ENCODE data around the gene HYAL2.

Gene HYAL2

DNA sequence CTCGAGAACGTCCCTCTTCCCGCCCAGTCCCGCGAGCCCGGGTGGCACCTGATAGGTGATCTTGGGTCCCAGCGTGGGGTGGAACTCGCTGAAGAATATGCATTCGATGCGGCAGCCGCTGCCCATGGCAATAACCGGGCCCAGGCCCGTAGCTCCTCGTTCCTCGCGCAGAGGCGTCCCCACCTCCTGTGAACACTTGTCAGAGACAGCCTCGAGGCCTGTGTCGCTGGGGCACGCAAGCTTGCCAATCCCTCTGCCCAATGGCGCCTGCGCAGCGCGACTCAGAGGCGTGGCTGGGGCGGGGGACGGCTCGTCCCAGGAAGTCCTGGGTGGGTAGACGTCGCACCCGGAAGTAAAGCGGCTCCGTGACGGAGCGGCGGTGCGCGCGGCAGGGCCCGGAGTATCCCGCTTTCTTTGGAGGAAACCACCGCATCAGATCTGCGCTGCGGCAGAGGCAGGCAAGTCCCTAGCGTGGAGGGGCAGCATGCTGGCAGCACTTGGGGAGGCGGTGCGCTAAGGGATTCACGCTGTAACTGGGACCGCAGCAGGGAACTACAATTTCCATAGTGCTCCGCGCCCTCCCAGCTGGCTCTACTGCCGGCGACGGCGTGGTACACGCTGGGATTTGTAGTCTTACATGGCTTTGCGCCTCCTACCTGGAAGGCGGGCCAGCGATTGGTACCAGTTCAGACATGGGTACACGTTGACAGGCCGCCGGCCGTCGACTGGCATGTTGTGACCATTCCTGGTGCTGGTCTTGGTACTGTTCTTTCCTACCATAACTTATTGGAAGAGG, 28.2 kb upstream of the HYAL2 start, which contains the start of the genes CYB561D2 and NPRL2:
Gene CYB561D2, plus strand, starts transcription at position 336 of the 796 bp plus-strand sequence. CDS start 572 bp downstream, outside the sequence.
Gene NPRL2, minus strand, starts transcription at position 249 of the 796 bp plus-strand sequence. Its CDS starts 123 bp downstream, at position 126.
- peak; percentile 96 to 99 (median 96) for DNase-seq (ENCODE audit: low read depth in 3 of 3, low spot score in 1 of 3)

DNA sequence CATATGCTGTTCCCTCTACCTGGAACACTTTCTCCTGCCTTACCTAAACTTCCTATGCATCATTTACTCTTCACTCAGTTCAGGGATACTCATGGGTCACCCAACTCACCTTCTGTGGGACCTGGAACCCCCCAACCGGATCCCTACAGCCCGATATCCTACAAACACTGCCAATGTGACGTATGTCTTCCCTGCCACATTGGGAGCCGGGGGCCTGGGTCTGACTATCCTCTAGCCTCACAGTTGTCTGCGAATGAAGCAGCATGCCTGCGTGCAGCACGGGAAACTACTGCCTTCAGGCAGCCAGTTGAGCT, 27.6 kb upstream of the HYAL2 start:
- DNase-seq (ENCODE audit: low read depth in 3 of 3, low spot score in 1 of 3): no peak

DNA sequence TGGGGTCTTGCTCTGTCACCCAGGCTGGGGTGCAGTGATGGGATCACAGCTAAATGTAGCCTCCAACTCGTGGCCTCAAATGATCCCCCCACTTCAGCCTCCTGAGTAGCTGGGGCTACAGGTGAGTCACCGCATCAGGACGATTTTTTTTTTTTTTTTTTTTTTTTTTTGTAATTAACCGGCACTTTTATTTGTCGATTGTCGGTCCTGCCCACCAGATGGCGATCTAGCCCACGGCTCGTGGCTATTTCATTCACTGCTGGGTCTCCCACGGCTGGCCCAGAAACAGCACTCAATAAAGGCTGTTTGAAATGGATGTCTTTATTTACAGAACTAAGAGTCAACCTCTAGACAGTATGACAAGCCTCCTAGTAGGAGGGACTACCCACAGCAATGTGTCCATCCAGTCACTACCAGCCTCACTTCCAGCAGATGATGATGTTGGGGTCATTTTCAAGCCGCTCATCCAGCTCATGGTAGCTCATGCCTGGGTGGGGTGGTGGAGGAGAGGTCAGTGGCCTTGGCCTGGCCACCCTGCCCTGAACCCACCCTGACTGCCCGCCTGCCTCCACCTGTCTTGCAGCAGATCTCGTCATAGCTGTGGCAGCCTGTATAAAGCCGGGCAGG, 24.8 kb upstream of the HYAL2 start:
- peak in 2 of 3 donors; percentile 54 to 55 for DNase-seq (ENCODE audit: low read depth in 3 of 3, low spot score in 1 of 3)

DNA sequence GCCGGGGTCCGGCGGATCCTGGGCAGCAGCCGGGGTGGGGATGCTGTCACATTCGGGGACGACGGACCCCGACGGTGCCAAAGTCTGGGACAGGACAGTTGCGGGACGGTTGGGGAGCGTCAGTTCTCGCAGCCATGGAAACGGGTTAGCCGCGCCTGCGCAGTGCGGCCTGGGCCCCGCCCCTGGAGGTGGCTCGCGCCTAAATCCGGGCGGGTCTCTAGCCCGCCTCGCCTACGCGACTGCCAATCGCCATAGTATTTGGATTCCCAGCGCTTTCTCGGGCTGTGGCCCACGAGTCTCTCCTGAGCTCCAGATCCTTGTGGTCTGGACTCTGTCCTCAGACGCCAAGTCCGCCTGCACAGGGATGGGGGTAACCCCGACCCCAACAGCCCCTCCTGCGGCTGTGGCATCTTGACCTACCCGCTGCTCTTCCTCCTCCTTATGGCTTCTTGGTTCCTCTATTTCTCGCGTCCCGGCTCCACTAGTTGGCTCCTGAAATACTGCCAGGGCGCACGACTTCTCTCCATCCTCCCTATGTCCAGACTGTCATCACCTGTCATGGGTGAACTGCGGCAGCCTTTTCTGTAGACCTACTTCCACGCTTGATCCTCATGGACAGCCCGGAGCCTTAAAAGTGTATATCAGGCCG, 23.2 kb upstream of the HYAL2 start, which contains the start of gene ZMYND10:
Gene ZMYND10, minus strand, starts transcription at position 147 of the 649 bp plus-strand sequence. CDS start 153 bp downstream, outside the sequence.
- peak in 2 of 3 donors; percentile 55 to 62 for DNase-seq (ENCODE audit: low read depth in 3 of 3, low spot score in 1 of 3)

DNA sequence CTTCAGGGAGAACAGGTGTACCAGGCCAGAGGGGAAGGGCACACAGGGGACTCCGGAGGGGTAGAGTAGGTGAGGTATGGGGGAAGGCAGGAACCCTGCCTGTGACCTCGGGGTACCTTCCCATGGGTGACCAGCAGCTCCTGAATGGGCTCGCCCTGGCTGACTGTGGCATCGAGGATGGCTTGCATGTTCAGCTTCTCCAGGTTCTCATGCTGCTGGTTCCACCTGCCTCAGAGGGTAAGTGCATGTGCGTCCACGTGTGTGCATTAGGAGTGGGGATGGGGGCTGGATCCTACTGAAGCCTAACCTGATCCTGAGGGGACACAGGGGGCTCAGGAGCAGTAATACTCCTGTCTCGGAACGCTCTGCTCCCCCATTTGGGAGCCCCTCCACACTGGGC, 22.5 kb upstream of the HYAL2 start:
- DNase-seq (ENCODE audit: low read depth in 3 of 3, low spot score in 1 of 3): no peak

DNA sequence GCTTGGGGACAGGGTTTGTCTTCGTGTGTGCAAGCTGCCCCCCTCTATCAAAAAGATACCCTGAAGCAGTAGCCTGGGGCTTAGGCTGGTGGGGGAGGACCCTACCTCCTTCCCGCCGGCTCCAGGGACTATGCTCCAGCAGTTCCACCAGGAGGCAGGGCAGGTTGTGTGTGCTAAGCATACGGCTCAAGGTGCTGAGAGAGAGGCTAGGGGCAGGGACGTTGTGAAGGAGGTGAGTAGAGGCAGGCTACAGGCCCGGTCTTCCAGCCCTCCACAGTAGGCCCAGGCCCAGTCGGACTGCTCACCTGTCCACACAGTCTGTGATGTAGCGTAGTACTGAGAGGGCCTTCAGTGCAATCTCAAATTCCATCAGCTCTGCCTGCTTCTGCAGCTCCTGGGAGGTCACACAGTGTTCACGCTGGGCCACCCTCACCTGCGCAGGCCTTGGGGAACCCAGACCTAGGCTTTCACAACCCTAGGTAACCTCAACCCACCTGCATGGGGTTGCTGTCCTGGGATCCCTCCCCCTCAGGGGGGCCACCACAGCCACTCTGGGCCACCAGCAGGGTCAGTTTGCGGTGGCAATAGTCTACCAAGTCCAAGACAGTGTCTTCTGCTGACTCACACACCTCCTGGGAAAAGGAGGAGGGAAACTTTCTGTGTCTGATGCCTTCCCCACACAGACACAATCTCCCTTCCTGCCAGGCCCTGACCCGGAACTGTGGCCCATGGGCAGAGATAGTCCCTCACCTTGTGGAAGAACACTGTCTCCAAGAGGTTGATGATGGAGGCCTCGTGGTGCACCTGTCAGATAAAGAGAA, 20.5 kb upstream of the HYAL2 start:
- no peak for DNase-seq (ENCODE audit: low read depth in 3 of 3, low spot score in 1 of 3)

DNA sequence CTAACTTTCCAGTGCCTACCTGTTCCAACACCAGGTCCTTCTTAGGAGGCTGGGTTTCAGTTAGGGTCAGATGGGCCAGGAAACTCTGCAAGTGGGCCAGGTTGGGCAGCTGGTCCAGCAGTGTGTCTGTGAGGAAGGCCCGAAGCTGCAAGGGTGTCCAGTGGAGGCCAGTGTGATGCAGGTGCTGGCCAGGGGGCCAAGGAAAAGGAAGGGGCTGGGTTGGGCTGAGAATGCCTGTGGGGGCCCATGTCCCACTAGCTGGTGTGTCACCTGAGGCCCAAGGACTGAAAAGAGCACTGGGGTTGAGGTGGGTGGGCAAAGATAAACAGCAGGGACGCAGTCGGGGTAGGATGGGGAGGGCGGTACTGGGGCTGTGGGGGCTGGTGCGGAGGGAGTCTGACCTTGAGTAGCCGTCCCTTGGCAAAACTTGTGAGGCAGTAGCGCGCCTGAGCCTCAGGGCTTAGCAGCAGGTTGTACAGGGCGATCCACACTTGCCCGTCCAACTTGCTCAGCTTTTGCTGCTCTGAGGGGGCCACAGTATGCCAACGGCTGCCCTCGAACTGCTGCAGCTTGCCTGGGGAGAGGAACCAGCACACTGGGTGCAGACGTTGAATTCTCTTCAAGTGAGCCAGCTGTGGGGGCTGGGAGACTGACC, 19.6 kb upstream of the HYAL2 start:
- no peak for DNase-seq (ENCODE audit: low read depth in 3 of 3, low spot score in 1 of 3)

DNA sequence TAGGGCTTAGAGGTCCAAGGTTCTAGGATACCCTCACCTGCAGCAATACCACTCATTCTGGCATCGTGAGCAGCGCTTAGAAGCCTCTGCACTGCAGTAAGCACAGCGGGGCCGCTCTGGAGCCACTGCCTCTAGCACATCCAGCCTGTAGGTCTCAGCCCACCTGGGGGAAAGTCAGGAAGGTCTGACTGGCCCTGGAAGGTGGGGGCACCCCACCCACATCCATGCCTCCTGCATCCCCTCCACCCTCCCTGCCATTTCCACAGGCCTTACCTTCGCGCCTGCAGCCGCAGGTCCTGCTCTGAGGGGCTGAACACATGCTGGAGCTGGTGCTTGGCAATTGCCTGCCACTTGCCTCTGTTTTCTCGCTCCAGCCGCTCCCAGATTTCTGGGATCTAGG, 19.0 kb upstream of the HYAL2 start:
- DNase-seq (ENCODE audit: low read depth in 3 of 3, low spot score in 1 of 3): no peak

DNA sequence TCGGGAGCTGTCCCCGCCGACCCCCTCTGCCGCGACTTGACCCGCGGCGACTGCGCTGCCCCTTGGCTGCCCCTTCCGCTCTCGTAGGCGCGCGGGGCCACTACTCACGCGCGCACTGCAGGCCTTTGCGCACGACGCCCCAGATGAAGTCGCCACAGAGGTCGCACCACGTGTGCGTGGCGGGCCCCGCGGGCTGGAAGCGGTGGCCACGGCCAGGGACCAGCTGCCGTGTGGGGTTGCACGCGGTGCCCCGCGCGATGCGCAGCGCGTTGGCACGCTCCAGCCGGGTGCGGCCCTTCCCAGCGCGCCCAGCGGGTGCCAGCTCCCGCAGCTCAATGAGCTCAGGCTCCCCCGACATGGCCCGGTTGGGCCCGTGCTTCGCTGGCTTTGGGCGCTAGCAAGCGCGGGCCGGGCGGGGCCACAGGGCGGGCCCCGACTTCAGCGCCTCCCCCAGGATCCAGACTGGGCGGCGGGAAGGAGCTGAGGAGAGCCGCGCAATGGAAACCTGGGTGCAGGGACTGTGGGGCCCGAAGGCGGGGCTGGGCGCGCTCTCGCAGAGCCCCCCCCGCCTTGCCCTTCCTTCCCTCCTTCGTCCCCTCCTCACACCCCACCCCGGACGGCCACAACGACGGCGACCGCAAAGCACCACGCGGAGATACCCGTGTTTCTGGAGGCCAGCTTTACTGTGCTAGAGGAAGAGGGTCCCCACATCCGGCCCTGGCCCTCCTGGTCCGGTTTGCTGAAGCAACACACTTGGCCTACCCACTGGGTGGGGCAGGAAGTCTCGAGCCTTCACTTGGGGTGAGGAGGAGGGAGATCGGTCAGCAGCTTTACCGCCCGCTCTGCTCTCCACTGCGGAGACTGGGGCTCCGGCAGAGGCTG, 18.1 kb upstream of the HYAL2 start, which contains the start of gene RASSF1:
Gene RASSF1, minus strand, starts transcription at position 389 of the 882 bp plus-strand sequence. Its CDS starts 31 bp downstream, at position 358.
- DNase-seq (ENCODE audit: low read depth in 3 of 3, low spot score in 1 of 3): peak in 1 of 3 donors; percentile 41

DNA sequence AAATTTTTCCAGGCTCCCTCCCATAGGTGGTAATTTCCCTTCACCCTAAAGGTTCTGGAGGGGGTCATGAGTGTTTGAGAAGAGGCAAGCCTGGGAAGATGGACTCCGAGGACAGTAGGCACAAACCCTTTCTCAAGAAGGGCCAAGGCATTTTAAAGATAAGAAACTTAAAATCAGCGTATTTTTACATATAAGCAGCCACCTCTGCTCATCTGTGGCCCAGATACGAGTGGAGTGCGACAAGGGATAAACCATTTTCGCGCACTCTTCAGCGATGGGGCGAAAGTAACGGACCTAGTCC, 17.6 kb upstream of the HYAL2 start:
- no peak for DNase-seq (ENCODE audit: low read depth in 3 of 3, low spot score in 1 of 3)

DNA sequence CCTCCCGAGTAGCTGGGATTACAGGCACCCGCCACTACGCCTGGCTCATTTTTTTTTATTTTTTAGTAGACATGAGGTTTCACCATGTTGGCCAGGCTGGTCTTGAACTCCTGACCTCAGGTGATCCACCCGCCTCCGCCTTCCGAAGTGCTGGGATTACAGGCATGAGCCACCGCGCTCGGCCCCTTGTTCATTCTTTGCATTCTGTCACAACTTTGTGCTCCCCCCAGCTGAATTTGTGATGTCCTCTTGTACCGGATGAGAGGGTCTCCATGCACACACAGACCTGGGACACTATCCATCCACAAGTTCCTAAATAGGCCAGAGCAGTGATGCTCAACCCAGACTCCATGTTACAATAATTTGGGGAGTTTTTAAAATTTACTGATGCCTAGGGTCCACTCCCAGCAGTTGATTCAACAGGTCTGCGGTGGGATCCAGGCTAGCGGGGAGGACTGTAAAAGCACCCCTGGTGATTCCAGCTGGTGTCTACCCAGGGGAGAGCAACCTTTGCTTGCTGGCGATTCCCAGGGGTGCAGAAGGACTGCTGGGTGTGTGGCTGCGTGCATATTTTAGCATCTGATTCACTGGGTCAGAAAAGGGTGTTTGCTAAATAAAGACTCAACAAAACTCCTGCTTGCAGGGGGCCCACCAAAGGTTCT, 17.1 kb upstream of the HYAL2 start:
- no peak for DNase-seq (ENCODE audit: low read depth in 3 of 3, low spot score in 1 of 3)

DNA sequence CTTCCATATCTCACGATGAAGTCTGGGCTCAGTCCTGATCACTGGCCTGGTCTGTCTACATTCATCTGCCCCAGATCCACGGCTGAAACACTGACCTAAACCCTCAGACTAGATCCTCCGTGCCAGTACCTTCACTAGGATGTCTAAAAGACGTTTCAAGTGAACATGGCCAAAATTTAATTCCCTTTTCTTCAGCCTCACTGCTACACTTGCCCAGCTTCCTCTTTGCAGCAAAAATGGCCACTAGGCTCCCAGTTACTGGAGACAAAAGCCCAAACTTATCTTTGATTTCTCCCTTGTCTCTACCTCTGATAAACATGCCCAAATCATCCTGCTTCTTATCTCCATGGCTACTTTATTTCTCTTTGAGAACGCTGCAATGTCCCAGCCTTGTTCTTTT, 16.4 kb upstream of the HYAL2 start:
- DNase-seq (ENCODE audit: low read depth in 3 of 3, low spot score in 1 of 3): no peak

DNA sequence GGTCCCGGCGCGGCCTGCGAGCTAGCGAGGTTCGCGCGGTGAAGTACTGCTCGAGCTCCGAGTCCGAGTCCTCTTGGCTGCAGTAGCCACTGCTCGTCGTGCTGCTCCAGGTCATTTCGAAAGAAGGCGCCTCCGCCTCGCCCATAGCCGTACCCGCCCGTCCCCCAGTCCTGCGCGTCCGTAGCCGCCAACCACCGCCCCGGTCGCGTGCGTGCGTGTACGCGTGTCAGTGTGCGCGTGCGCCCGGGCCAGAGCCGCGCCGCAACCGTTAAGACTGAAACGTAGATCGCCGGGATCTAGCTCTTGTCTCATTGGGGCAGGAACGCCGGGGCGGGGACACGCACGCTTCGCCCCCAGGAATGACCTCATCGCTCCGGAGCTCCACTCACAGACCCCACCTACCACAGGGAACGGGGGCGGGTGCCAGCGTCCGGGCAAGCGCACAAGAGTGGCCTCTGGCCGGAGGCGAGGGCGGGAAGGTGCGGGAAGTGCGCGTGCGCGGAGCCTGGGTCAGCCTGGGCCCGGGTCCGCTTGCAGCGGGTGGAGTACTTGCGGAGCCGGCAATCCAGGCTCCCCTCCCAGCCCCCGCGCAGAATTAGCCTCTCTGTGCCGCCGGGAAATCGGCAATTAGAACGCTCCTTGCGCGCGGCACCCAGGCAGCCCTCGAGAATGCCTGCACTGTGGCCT, 14.8 kb upstream of the HYAL2 start:
- peak; percentile 80 to 85 (median 83) for DNase-seq (ENCODE audit: low read depth in 3 of 3, low spot score in 1 of 3)

DNA sequence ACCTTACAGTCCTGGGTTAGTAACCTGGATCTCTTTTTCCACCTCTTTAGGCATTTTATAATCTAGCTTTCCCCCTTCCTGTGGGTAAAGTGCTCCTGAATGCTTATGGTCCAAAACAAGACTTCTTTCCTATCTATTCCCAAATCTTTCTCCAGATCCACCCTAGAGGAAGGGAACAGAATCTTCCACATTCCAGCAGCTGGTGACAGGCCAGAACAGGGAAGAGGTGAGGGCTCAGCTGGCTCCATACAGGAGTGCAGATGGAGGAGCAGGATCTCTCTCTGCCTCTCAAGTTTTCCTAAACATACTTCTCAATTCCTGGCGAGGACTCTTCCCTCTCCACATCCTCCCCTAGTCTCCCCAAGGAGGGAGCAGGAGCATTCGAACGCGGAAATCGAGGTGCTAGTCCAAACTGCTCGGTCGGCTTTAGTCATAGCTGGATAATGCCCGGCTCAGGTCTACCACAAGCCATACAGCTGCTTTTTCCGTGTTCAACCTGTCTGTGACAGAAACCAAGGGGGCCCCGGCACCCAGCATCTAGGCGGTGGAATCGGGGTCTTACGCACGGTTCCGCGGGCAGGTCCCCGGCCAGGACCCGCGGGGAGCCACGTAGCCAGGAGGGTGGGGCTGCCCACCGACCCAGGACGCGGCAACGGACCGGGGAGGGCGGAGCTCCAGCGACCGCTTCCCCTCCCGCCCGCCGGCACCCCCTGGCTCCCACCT, 14.1 kb upstream of the HYAL2 start:
- no peak for DNase-seq (ENCODE audit: low read depth in 3 of 3, low spot score in 1 of 3)

DNA sequence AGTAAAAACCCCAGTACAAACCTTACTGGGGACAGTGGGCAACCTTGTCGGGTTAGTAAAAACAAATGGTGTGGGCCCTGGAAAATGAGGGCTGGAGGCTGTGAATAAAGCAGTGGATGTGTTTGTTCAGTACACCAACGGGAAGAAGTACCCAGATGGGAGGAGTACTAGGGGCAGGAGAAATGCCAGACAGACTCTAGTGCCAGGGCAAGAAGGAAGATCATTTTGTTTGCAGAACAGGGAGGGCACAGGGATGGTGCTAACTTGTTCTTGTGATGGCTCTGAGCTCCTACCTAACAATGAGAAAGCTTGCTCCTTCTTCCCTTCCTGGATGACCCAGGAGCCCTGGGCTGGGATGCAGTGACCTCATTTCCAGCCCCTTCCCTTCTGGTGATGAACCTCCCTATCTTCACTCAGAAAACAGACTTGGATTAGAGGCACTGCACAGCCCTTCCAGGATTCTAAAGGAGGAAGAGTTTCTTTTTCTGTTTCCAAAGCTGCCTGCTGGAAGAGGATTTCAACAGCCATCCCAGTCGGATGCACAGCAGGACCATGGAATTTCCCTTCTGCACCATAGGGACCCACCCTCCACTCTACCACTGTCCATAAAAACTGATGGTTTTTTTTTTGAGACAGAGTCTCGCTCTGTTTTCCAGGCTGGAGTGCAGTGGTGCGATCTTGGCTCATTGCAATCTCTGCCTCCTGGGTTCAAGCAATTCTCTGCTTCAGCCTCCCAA, 12.0 kb upstream of the HYAL2 start:
- DNase-seq (ENCODE audit: low read depth in 3 of 3, low spot score in 1 of 3): no peak

DNA sequence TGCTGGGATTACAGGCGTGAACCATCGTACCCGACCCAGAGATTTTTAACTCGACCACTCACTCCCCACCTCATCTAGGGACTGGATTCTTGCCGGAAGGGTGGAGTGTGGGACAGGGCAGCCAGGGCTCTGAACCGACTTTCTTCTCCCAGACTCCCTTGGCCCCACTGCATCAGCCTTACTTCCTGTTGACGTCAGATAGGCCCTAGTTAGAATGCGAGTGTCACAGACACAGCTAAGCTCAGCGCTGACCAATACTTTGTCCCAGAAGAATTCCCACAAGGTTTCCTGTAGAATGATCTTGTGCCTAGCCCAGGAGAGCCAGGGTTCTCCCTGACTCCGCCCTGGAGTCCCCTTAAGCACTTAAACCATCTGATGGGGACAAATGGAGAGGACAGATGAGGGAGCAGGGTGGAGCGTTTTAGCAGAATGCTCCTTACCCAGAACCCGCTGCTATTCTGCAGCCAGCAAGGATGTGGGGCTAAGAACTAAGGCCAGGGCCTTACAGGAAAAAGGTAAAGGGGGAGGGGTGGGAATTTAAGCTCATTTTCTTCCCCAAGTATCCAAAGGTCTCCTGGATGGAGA, 11.3 kb upstream of the HYAL2 start:
- no peak for DNase-seq (ENCODE audit: low read depth in 3 of 3, low spot score in 1 of 3)

DNA sequence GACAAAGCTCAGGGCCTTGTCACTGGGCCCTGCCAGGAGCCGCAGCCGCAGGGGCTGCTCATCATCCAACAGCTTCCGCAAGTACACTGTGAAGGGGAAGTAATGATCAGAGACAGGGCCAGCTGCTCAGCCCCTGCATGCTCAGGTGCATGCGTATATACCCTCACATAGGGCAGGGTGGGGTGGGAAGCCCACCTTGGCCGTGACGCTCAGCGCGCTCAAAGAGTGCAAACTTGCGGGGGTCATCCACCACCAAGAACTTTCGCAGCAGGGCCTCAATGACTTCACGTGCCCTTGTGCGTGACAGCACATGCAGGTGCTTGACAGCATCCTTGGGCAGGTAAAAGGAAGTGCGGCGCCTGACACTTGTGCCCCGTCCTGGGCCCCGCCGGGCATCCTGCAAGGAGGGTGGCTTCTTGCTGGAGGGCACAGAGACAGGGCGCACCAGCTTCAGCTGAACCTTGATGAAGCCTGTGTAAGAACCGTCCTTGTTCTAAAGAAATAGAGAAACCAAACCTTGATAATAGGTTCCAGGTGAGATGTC, 8.9 kb upstream of the HYAL2 start:
- no peak for DNase-seq (ENCODE audit: low read depth in 3 of 3, low spot score in 1 of 3)

All from stimulated activated CD4-positive, alpha-beta T cell treated with anti-CD3 and anti-CD28 coated beads, TNF-alpha, amount 100 ng/mL, for 1 hour (primary cell).